H9 (cell line): ENCODE data around the gene ATRX. TPM values are rescaled to one million over a fixed set of nuclear protein-coding genes. Genes with fewer than 3 reads are reported as not detected.
"Not testable (repeated sequence)": the region's sequence is repeated elsewhere in the genome, so short reads cannot be mapped to it uniquely, and the experiment has no call there.

Experiments
- DNase-seq: peaks from one replicate; pipeline ENCODE4 v3.0.0-alpha.2; 2017
- H2AFZ ChIP-seq: one replicate; pipeline ENCODE4 v1.6.1; 2013; ENCODE audit warnings: mild to moderate bottlenecking, low read length, control low read depth, moderate library complexity
- H2AK5ac ChIP-seq: 2 replicates; pipeline ENCODE4 v1.6.1; 2013; ENCODE audit warnings: low read length, control low read depth, mixed read lengths; ENCODE audit not compliant: insufficient read length
- H2BK120ac ChIP-seq: one replicate; pipeline ENCODE4 v1.6.1; 2013; ENCODE audit warnings: low read depth, mild to moderate bottlenecking, low read length, control low read depth, inconsistent platforms; ENCODE audit not compliant: poor library complexity, severe bottlenecking
- H2BK12ac ChIP-seq: 2 replicates; pipeline ENCODE4 v1.6.1; 2013; ENCODE audit warnings: low read length, control low read depth, mixed read lengths, low read depth; ENCODE audit not compliant: insufficient read length
- H2BK15ac ChIP-seq: 2 replicates; pipeline ENCODE4 v1.6.1; 2013; ENCODE audit warnings: low read depth, low read length, control low read depth
- H2BK20ac ChIP-seq: one replicate; pipeline ENCODE4 v1.6.1; 2013; ENCODE audit warnings: low read depth, mild to moderate bottlenecking, low read length, control low read depth, inconsistent platforms; ENCODE audit not compliant: poor library complexity, severe bottlenecking
- H2BK5ac ChIP-seq: 2 replicates; pipeline ENCODE4 v1.6.1; 2013; ENCODE audit warnings: low read length, control low read depth, mixed read lengths; ENCODE audit not compliant: insufficient read length
- H3K14ac ChIP-seq: 2 replicates; pipeline ENCODE4 v1.6.1; 2013; ENCODE audit warnings: low read length, control low read depth; ENCODE audit not compliant: insufficient read depth
- H3K18ac ChIP-seq: 2 replicates; pipeline ENCODE4 v1.6.1; 2013; ENCODE audit warnings: low read depth, mild to moderate bottlenecking, mixed read lengths, low read length, control low read depth; ENCODE audit not compliant: insufficient read length
- H3K23ac ChIP-seq: 2 replicates; pipeline ENCODE4 v1.6.1; 2013; ENCODE audit warnings: low read length, control low read depth, mixed read lengths, low read depth; ENCODE audit not compliant: insufficient read length
- H3K23me2 ChIP-seq: 2 replicates; pipeline ENCODE4 v1.6.1; 2013; ENCODE audit warnings: low read depth, mild to moderate bottlenecking, mixed read lengths, low read length, control low read depth; ENCODE audit not compliant: insufficient read length, poor library complexity, severe bottlenecking
- H3K27ac ChIP-seq: 2 replicates; pipeline ENCODE4 v1.5.1; 2013; ENCODE audit warnings: low read length, control low read depth, mixed read lengths, low read depth; ENCODE audit not compliant: insufficient read length
- H3K27me3 ChIP-seq: 2 replicates; pipeline ENCODE4 v1.6.1; 2013; ENCODE audit warnings: low read length, control low read depth, inconsistent platforms; ENCODE audit not compliant: insufficient read depth
- H3K4ac ChIP-seq: 2 replicates; pipeline ENCODE4 v1.6.1; 2013; ENCODE audit warnings: low read depth, mild to moderate bottlenecking, control low read depth, inconsistent platforms, low read length, moderate library complexity
- H3K4me1 ChIP-seq: 2 replicates; pipeline ENCODE4 v1.6.1; 2013; ENCODE audit warnings: low read length, control low read depth, inconsistent platforms; ENCODE audit not compliant: insufficient read depth
- H3K4me2 ChIP-seq: 2 replicates; pipeline ENCODE4 v1.6.1; 2013; ENCODE audit warnings: low read length, control low read depth, mixed read lengths; ENCODE audit not compliant: insufficient read length, insufficient read depth
- H3K56ac ChIP-seq: 2 replicates; pipeline ENCODE4 v1.6.1; 2013; ENCODE audit warnings: low read depth, mild to moderate bottlenecking, mixed read lengths, low read length, control low read depth; ENCODE audit not compliant: insufficient read length
- H3K79me1 ChIP-seq: 2 replicates; pipeline ENCODE4 v1.6.1; 2013; ENCODE audit warnings: low read depth, mild to moderate bottlenecking, moderate library complexity, low read length, control low read depth, inconsistent platforms; ENCODE audit not compliant: insufficient read depth, poor library complexity, severe bottlenecking
- H3K79me2 ChIP-seq: 2 replicates; pipeline ENCODE4 v1.6.1; 2013; ENCODE audit warnings: low read length, control low read depth, inconsistent platforms; ENCODE audit not compliant: insufficient read depth
- H3K9ac ChIP-seq: 2 replicates; pipeline ENCODE4 v1.6.1; 2013; ENCODE audit warnings: low read length, control low read depth, mixed read lengths; ENCODE audit not compliant: insufficient read length; ENCODE audit errors: extremely low read depth
- H3K9me3 ChIP-seq: one replicate; pipeline ENCODE4 v1.6.1; 2013; ENCODE audit warnings: low read depth, low read length, inconsistent platforms; ENCODE audit not compliant: control insufficient read depth
- H3T11ph ChIP-seq: one replicate; pipeline ENCODE4 v1.6.1; 2013; ENCODE audit warnings: mild to moderate bottlenecking, low read length, control low read depth, inconsistent platforms
- H4K20me1 ChIP-seq: one replicate; pipeline ENCODE4 v1.6.1; 2013; ENCODE audit not compliant: control insufficient read depth, insufficient read length, insufficient read depth
- H4K5ac ChIP-seq: 2 replicates; pipeline ENCODE4 v1.6.1; 2013; ENCODE audit warnings: low read depth, mild to moderate bottlenecking, mixed read lengths, low read length, control low read depth; ENCODE audit not compliant: insufficient read length
- H4K8ac ChIP-seq: replicated peaks from 2 replicates; pipeline ENCODE4 v1.6.1; 2013; ENCODE audit warnings: low read length, control low read depth, mixed read lengths, low read depth; ENCODE audit not compliant: insufficient read length
- H4K91ac ChIP-seq: 2 replicates; pipeline ENCODE4 v1.6.1; 2013; ENCODE audit warnings: low read depth, mild to moderate bottlenecking, moderate library complexity, mixed read lengths, low read length, control low read depth; ENCODE audit not compliant: insufficient read length
- H3K27ac Mint-ChIP-seq, 3 experiments: 2 replicates in 2 of 3; 3 replicates in 1 of 3; pipeline ENCODE4 v1.8.0; 2020 to 2021; ENCODE audit warnings: mixed read lengths in 3 of 3, mild to moderate bottlenecking in 1 of 3, moderate library complexity in 1 of 3
- H3K27me3 Mint-ChIP-seq: 2 replicates; pipeline ENCODE4 v1.8.0; 2021; ENCODE audit warnings: low read depth, mild to moderate bottlenecking, moderate library complexity, mixed read lengths
- H3K36me3 Mint-ChIP-seq, 3 experiments: 2 replicates in 2 of 3; 3 replicates in 1 of 3; pipeline ENCODE4 v1.8.0; 2020 to 2021; ENCODE audit warnings: low read depth in 3 of 3, mixed read lengths in 3 of 3; ENCODE audit not compliant: insufficient read depth in 1 of 3
- H3K4me1 Mint-ChIP-seq, 2 experiments: 2 replicates each; pipeline ENCODE4 v1.8.0; 2020; ENCODE audit warnings: mixed read lengths in 2 of 2
- H3K4me3 Mint-ChIP-seq, 2 experiments: 2 replicates in 1 of 2; 3 replicates in 1 of 2; pipeline ENCODE4 v1.8.0; 2020 to 2021; ENCODE audit warnings: mild to moderate bottlenecking in 2 of 2, mixed read lengths in 2 of 2, moderate library complexity in 1 of 2
- H3K9me3 Mint-ChIP-seq, 2 experiments: 2 replicates in 1 of 2; 3 replicates in 1 of 2; pipeline ENCODE4 v1.8.0; 2020; ENCODE audit warnings: mild to moderate bottlenecking in 2 of 2, mixed read lengths in 2 of 2, moderate library complexity in 1 of 2
- WGBS: extraction: QIAGEN DNeasy Blood & Tissue Kit; methylation state at CpG from one replicate; pipeline ENCODE4 v1.1.7; 2013; ENCODE audit warnings: missing lambda C conversion rate, low lambda C conversion rate, mixed read lengths; ENCODE audit not compliant: insufficient read length; ENCODE audit errors: extremely low coverage; 5-methylcytosine and 5-hydroxymethylcytosine counted together
- total RNA-seq: library from RNA; stranded (reverse); gene quantifications from 2 replicates; pipeline ENCODE4 v1.2.1, GENCODE V29; 2021
- TF ChIP-seq, protein P1 (sequence below): fragments of 200-600 bp; sonication (generic); conservative IDR thresholded peaks from 3 replicates; pipeline ENCODE4 v1.8.0; 2021; ENCODE audit warnings: antibody characterized with exemption, mild to moderate bottlenecking

The ATRX gene
- total RNA-seq, 1 experiment from 2014 or later: 76.0 TPM

DNA sequence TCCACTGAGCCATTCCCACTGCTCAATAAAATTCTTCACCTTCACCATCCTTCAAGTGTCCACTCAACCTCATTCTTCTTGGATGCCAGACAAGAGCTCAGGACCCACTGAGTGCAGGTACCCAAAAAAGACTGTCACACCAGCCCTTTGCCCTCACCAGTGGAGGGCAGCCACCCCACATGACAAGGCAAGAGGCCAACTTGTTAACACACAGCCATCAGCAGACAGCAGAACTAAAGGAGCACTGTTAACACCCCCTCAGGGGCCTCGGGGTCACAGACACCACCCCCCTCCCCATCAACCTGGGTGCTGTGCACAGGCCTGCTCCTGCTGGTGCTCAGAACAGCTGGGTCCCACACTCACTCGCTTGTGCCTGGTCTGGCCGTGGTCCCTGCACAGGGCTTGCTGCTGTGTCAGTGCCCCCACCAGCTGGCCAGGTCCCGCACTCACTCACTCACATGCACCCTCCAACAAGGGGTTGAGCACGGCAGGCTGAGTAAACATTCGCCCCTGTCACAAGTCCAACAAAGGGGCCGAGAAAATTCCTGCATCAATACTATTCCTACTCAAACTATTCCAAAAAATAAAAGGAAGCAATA is 54.1 kb downstream of the ATRX start:
- H3K27me3 ChIP-seq: no peaks in the 10 kb centered on the region
- H3K4me2 ChIP-seq: no peak overlapping the region
- DNase-seq: no peak
- no peak overlapping the region for H3K56ac ChIP-seq
- no peak overlapping the region for H2AK5ac ChIP-seq
- H3K4me1 Mint-ChIP-seq: peaks cover 22 to 25% of the 10 kb centered on the region in 2 experiments
- H3K36me3 Mint-ChIP-seq: peaks cover 4 to 10% (median 9%) of the 10 kb centered on the region in 3 experiments
- no peak overlapping the region for H3K4ac ChIP-seq
- WGBS: no CpG with 5 or more reads among the region's 7 CpGs
- H4K20me1 ChIP-seq: no peaks in the 10 kb centered on the region
- peaks cover 52 to 57% of the 10 kb centered on the region in 2 experiments for H3K9me3 Mint-ChIP-seq
- TF ChIP-seq, protein P1, sequence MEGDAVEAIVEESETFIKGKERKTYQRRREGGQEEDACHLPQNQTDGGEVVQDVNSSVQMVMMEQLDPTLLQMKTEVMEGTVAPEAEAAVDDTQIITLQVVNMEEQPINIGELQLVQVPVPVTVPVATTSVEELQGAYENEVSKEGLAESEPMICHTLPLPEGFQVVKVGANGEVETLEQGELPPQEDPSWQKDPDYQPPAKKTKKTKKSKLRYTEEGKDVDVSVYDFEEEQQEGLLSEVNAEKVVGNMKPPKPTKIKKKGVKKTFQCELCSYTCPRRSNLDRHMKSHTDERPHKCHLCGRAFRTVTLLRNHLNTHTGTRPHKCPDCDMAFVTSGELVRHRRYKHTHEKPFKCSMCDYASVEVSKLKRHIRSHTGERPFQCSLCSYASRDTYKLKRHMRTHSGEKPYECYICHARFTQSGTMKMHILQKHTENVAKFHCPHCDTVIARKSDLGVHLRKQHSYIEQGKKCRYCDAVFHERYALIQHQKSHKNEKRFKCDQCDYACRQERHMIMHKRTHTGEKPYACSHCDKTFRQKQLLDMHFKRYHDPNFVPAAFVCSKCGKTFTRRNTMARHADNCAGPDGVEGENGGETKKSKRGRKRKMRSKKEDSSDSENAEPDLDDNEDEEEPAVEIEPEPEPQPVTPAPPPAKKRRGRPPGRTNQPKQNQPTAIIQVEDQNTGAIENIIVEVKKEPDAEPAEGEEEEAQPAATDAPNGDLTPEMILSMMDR: no peak
- no peak overlapping the region for H4K8ac ChIP-seq
- no peaks in the 10 kb centered on the region for H3K23me2 ChIP-seq
- no peak overlapping the region for H4K91ac ChIP-seq
- H2BK15ac ChIP-seq: no peak overlapping the region
- no peaks in the 10 kb centered on the region for H3K27me3 Mint-ChIP-seq
- no peak overlapping the region for H3T11ph ChIP-seq
- no peak overlapping the region for H3K14ac ChIP-seq
- H2AFZ ChIP-seq: no peak overlapping the region
- H2BK20ac ChIP-seq: no peak overlapping the region
- no peak overlapping the region for H3K27ac ChIP-seq
- H3K79me2 ChIP-seq: peaks cover 19% of the 10 kb centered on the region; the same call in 1 of the 2 replicates
- no peak overlapping the region for H4K5ac ChIP-seq
- H3K9ac ChIP-seq: no peak overlapping the region
- H3K18ac ChIP-seq: no peak overlapping the region
- no peak overlapping the region for H2BK120ac ChIP-seq
- no peak overlapping the region for H3K23ac ChIP-seq
- H3K27ac Mint-ChIP-seq: 0 out of 7 replicates have a peak overlapping the region, but pooled peaks of 1 of the 3 experiments have one; percentile 25
- H2BK12ac ChIP-seq: no peak overlapping the region
- peaks cover 9% of the 10 kb centered on the region for H3K9me3 ChIP-seq
- no peak overlapping the region; a peak in 1 of 5 replicates for H3K4me3 Mint-ChIP-seq
- no peak overlapping the region for H2BK5ac ChIP-seq
- H3K79me1 ChIP-seq: no peaks in the 10 kb centered on the region
- H3K4me1 ChIP-seq: no peaks in the 10 kb centered on the region

DNA sequence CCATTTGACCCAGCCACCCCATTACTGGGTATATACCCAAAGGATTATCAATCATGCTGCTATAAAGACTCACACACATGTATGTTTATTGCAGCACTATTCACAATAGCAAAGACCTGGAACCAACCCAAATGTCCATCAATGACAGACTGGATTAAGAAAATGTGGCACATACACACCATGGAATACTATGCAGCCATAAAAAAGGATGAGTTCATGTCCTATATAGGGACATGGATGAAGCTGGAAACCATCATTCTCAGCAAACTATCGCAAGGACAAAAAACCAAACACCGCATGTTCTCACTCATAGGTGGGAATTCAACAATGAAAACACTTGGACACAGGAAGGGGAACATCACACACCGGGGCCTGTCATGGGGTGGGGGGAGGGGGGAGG is 59.9 kb downstream of the ATRX start:
- H3K18ac ChIP-seq, H2BK20ac ChIP-seq, H3K27ac Mint-ChIP-seq, H3K4me1 ChIP-seq, H3K27me3 Mint-ChIP-seq, H4K5ac ChIP-seq, H2BK120ac ChIP-seq, H3K4me1 Mint-ChIP-seq, H2BK15ac ChIP-seq, H3K27ac ChIP-seq, H3K9ac ChIP-seq, H3K4ac ChIP-seq, H2BK5ac ChIP-seq, H3K14ac ChIP-seq, H2AFZ ChIP-seq, H3K23me2 ChIP-seq, H3K79me1 ChIP-seq, H4K8ac ChIP-seq, H3K23ac ChIP-seq, H4K91ac ChIP-seq, DNase-seq, H3K4me3 Mint-ChIP-seq, H3K4me2 ChIP-seq, H3K9me3 ChIP-seq, H2AK5ac ChIP-seq, H3K27me3 ChIP-seq, H3K56ac ChIP-seq, H3T11ph ChIP-seq, H2BK12ac ChIP-seq, H4K20me1 ChIP-seq: not testable (repeated sequence)
- no CpG with 5 or more reads among the region's 3 CpGs for WGBS
- peaks cover 58 to 64% of the 10 kb centered on the region in 2 experiments for H3K9me3 Mint-ChIP-seq
- H3K79me2 ChIP-seq: peaks cover 19% of the 10 kb centered on the region; the same call in 1 of the 2 replicates
- peaks cover 10 to 24% (median 21%) of the 10 kb centered on the region in 3 experiments; a peak in 6 of 7 replicates for H3K36me3 Mint-ChIP-seq
